A673 (cell line): Measurements from ENCODE around the gene MRPL50. TPM values are rescaled to one million over a fixed set of nuclear protein-coding genes. Genes with fewer than 3 reads are reported as not detected.

ENCODE experiments used
- BruUV-seq: library from RNA; stranded (reverse); fragments of 400-500 nt; replicated peaks from 2 replicates; lab custom pipeline; 2021; lab: Mats Ljungman, UMichigan
- CTCF ChIA-PET: fragments of 300-600 bp; sonication (Branson Sonifier 250); formaldehyde crosslinking; loops from one replicate; lab custom pipeline; 2022; ENCODE audit warnings: antibody characterized with exemption; lab: Charles Lee
- POLR2A ChIA-PET: fragments of 300-600 bp; sonication (Branson Sonifier 250); formaldehyde crosslinking; loops from one replicate; lab custom pipeline; 2022; ENCODE audit warnings: antibody characterized with exemption; ENCODE audit not compliant: low non-redundant PET; lab: Charles Lee
- DNase-seq: peaks from one replicate; pipeline ENCODE4 v3.0.0-alpha.2; 2015; ENCODE audit warnings: low spot score
- H3K27ac ChIP-seq: fragments of 200-600 bp; sonication (generic); 2 replicates; pipeline ENCODE4 v1.5.1; 2016; ENCODE audit warnings: mixed run types, low read depth, mild to moderate bottlenecking, mixed read lengths, antibody characterized with exemption, low read length; ENCODE audit not compliant: poor library complexity, severe bottlenecking
- H3K27me3 ChIP-seq: fragments of 200-600 bp; sonication (generic); replicated peaks from 2 replicates; pipeline ENCODE4 v1.6.1; 2017; ENCODE audit warnings: mixed run types, low read depth, mild to moderate bottlenecking, mixed read lengths, antibody characterized with exemption, low read length; ENCODE audit not compliant: insufficient read depth, poor library complexity
- H3K36me3 ChIP-seq: fragments of 200-600 bp; sonication (generic); 2 replicates; pipeline ENCODE4 v1.6.1; 2016; ENCODE audit warnings: mixed run types, mild to moderate bottlenecking, mixed read lengths, antibody characterized with exemption, low read length; ENCODE audit not compliant: insufficient read depth, poor library complexity, severe bottlenecking
- H3K4me1 ChIP-seq: fragments of 200-600 bp; sonication (generic); 2 replicates; pipeline ENCODE4 v1.6.1; 2017; ENCODE audit warnings: mixed run types, mild to moderate bottlenecking, mixed read lengths, antibody characterized with exemption, low read length; ENCODE audit not compliant: insufficient read depth, poor library complexity, severe bottlenecking
- H3K4me3 ChIP-seq: fragments of 200-600 bp; sonication (generic); 2 replicates; pipeline ENCODE4 v1.5.1; 2016; ENCODE audit warnings: low read depth, mixed run types, mild to moderate bottlenecking, mixed read lengths, low read length; ENCODE audit not compliant: poor library complexity, severe bottlenecking
- H3K9me3 ChIP-seq: fragments of 200-600 bp; sonication (generic); 2 replicates; pipeline ENCODE4 v1.6.1; 2016; ENCODE audit warnings: mixed run types, low read depth, mild to moderate bottlenecking, mixed read lengths, antibody characterized with exemption, low read length; ENCODE audit not compliant: poor library complexity, severe bottlenecking
- CTCF ChIP-seq: fragments of 300-800, 200-600 bp; sonication (generic); conservative IDR thresholded peaks from 2 replicates; pipeline ENCODE4 v1.5.1; 2017; ENCODE audit warnings: low read depth, mild to moderate bottlenecking, antibody characterized with exemption, low read length, moderate library complexity, mixed read lengths
- EZH2 ChIP-seq: fragments of 200-600 bp; sonication (generic); IDR thresholded peaks from 2 replicates; pipeline ENCODE4 v1.6.1; 2017; ENCODE audit warnings: borderline replicate concordance, low read depth, mild to moderate bottlenecking, mixed read lengths, antibody characterized with exemption, low read length; ENCODE audit not compliant: poor library complexity, severe bottlenecking
- intact Hi-C: fragments of 100-400 bp; cut with micrococcal nuclease; formaldehyde crosslinking; loops from one replicate; pipeline ENCODE4 v1.10.0; 2022; ENCODE audit not compliant: unreplicated experiment
- total RNA-seq: library from RNA; stranded (reverse); gene quantifications from 2 replicates; pipeline ENCODE4 v1.2.3, GENCODE V29; 2021

Gene MRPL50
- total RNA-seq, 1 experiment from 2014 or later, result 17.0 TPM

GRCh38 chr9:101443364-101443771 lies 45.0 kb upstream of the MRPL50 start:
- DNase-seq, result no peak
- POLR2A ChIA-PET, result no interaction called here
- TF ChIP-seq EZH2 (no peak), CTCF (no peak)
- no peak overlapping the region for H3K4me3 ChIP-seq
- H3K4me1 ChIP-seq, result no peaks in the 10 kb centered on the region
- no peak overlapping the region for H3K27ac ChIP-seq
- CTCF ChIA-PET, result no interaction called here
- BruUV-seq, result no TSS peak
- H3K27me3 ChIP-seq, result peaks cover 49% of the 10 kb centered on the region
- H3K36me3 ChIP-seq, result no peaks in the 10 kb centered on the region
- no peaks in the 10 kb centered on the region for H3K9me3 ChIP-seq
- intact Hi-C loops, result no loop called here

GRCh38 chr9:101442736-101443135 lies 44.3 kb upstream of the MRPL50 start:
- CTCF ChIA-PET, result no interaction called here

GRCh38 chr9:101442318-101442717 lies 43.9 kb upstream of the MRPL50 start:
- intact Hi-C loops, result no loop called here
- H3K36me3 ChIP-seq, result no peaks in the 10 kb centered on the region
- DNase-seq, result no peak
- H3K4me1 ChIP-seq, result no peaks in the 10 kb centered on the region
- TF ChIP-seq CTCF, result no peak
- no peak for TF ChIP-seq EZH2
- CTCF ChIA-PET, result no interaction called here
- no peaks in the 10 kb centered on the region for H3K9me3 ChIP-seq
- POLR2A ChIA-PET, result no interaction called here
- no peak overlapping the region for H3K4me3 ChIP-seq
- H3K27me3 ChIP-seq, result peaks cover 44% of the 10 kb centered on the region
- no TSS peak for BruUV-seq
- H3K27ac ChIP-seq, result no peak overlapping the region

More at GRCh38 chr9:101442736-101443135, 44.3 kb upstream of the MRPL50 start:
- POLR2A ChIA-PET, result no interaction called here
- BruUV-seq, result no TSS peak
- H3K9me3 ChIP-seq, result no peaks in the 10 kb centered on the region
- H3K36me3 ChIP-seq, result no peaks in the 10 kb centered on the region
- no peak overlapping the region for H3K4me3 ChIP-seq
- intact Hi-C loops, result no loop called here
- no peaks in the 10 kb centered on the region for H3K4me1 ChIP-seq
- H3K27me3 ChIP-seq, result peaks cover 45% of the 10 kb centered on the region
- no peak overlapping the region for H3K27ac ChIP-seq
- no peak for DNase-seq
- TF ChIP-seq CTCF, result no peak
- TF ChIP-seq EZH2, result no peak
